Neural cell (in vitro differentiated cells): Measurements from ENCODE around the gene FOCAD. TPM values are rescaled to one million over a fixed set of nuclear protein-coding genes. Genes with fewer than 3 reads are reported as not detected.

Experiments used
- H2AFZ ChIP-seq: fragments of 200-600, 300-800 bp; sonication (generic), shearing (Covaris generic); 2 replicates; pipeline ENCODE4 v1.6.0; 2014; ENCODE audit warnings: low read depth, mild to moderate bottlenecking, antibody characterized with exemption, low read length, moderate library complexity
- H3F3A ChIP-seq: fragments of 200-600 bp; shearing (Covaris generic); 2 replicates; pipeline ENCODE4 v1.6.1; 2016; ENCODE audit warnings: mild to moderate bottlenecking, moderate library complexity, mixed read lengths, antibody characterized with exemption, low read length; ENCODE audit not compliant: insufficient read depth, poor library complexity, severe bottlenecking
- H3K27ac ChIP-seq: fragments of 200-600, 300-800 bp; sonication (generic), shearing (Covaris generic); 2 replicates; pipeline ENCODE4 v1.5.1; 2014; ENCODE audit warnings: mild to moderate bottlenecking, low read length, moderate library complexity
- H3K27me3 ChIP-seq: fragments of 300-800, 200-600 bp; sonication (generic), shearing (Covaris generic); 2 replicates; pipeline ENCODE4 v1.6.0; 2014; ENCODE audit warnings: mild to moderate bottlenecking, low read depth, low read length, moderate library complexity; ENCODE audit not compliant: insufficient read depth
- H3K36me3 ChIP-seq: fragments of 300-800, 200-600 bp; sonication (generic), shearing (Covaris generic); 2 replicates; pipeline ENCODE4 v1.5.1; 2014; ENCODE audit warnings: mild to moderate bottlenecking, antibody characterized with exemption, low read length, moderate library complexity; ENCODE audit not compliant: insufficient read depth
- H3K4me2 ChIP-seq: fragments of 300-800, 200-600 bp; sonication (generic), shearing (Covaris generic); 2 replicates; pipeline ENCODE4 v1.6.0; 2014; ENCODE audit warnings: mild to moderate bottlenecking, low read length
- H3K4me3 ChIP-seq: fragments of 300-800, 200-600 bp; sonication (generic), shearing (Covaris generic); 2 replicates; pipeline ENCODE4 v1.5.1; 2014; ENCODE audit warnings: mild to moderate bottlenecking, low read length, moderate library complexity
- H3K79me2 ChIP-seq: fragments of 200-600 bp; shearing (Covaris generic); replicated peaks from 2 replicates; pipeline ENCODE4 v1.6.0; 2014; ENCODE audit warnings: mild to moderate bottlenecking, low read length, moderate library complexity; ENCODE audit not compliant: insufficient read depth
- H3K9ac ChIP-seq: fragments of 300-800, 200-600 bp; sonication (generic), shearing (Covaris generic); 2 replicates; pipeline ENCODE4 v1.6.1; 2016; ENCODE audit warnings: mild to moderate bottlenecking, low read length, mixed read lengths
- H3K9me2 ChIP-seq: fragments of 200-600 bp; shearing (Covaris generic); 2 replicates; pipeline ENCODE4 v1.6.1; 2016; ENCODE audit warnings: mild to moderate bottlenecking, low read length, mixed read lengths; ENCODE audit not compliant: insufficient read depth
- H3K9me3 ChIP-seq: fragments of 200-600, 300-800 bp; sonication (generic), shearing (Covaris generic); 2 replicates; pipeline ENCODE4 v1.6.1; 2016; ENCODE audit warnings: mild to moderate bottlenecking, mixed run types, low read length, moderate library complexity, mixed read lengths
- H4K20me1 ChIP-seq: fragments of 200-600 bp; shearing (Covaris generic); 2 replicates; pipeline ENCODE4 v1.6.1; 2016; ENCODE audit warnings: mild to moderate bottlenecking, mixed run types; ENCODE audit not compliant: insufficient read depth
- EP300 ChIP-seq: fragments of 450-650 bp; conservative IDR thresholded peaks from 2 replicates; pipeline ENCODE4 v1.6.1; 2014; ENCODE audit warnings: antibody characterized with exemption, mild to moderate bottlenecking, moderate library complexity; ENCODE audit not compliant: poor library complexity, severe bottlenecking
- EZH2 ChIP-seq: fragments of 200-600, 300-800 bp; shearing (Covaris generic), sonication (generic); IDR thresholded peaks from 2 replicates; pipeline ENCODE4 v1.6.1; 2014; ENCODE audit warnings: antibody characterized with exemption, low read length, borderline replicate concordance, mild to moderate bottlenecking; ENCODE audit not compliant: insufficient read depth, poor library complexity, severe bottlenecking
- MXI1 ChIP-seq: fragments of 450-650 bp; conservative IDR thresholded peaks from 2 replicates; pipeline ENCODE4 v1.6.1; 2014; ENCODE audit warnings: antibody characterized with exemption, mild to moderate bottlenecking; ENCODE audit not compliant: poor library complexity, severe bottlenecking
- POLR2AphosphoS5 ChIP-seq: IDR thresholded peaks from 2 replicates; pipeline ENCODE4 v1.6.1; 2012
- RAD21 ChIP-seq: fragments of 450-650 bp; conservative IDR thresholded peaks from 2 replicates; pipeline ENCODE4 v1.6.1; 2014; ENCODE audit warnings: antibody characterized with exemption, mild to moderate bottlenecking, moderate library complexity
- SMC3 ChIP-seq: fragments of 450-650 bp; conservative IDR thresholded peaks from 2 replicates; pipeline ENCODE4 v1.6.1; 2014; ENCODE audit warnings: antibody characterized with exemption, mild to moderate bottlenecking, moderate library complexity; ENCODE audit not compliant: poor library complexity
- TAF1 ChIP-seq: IDR thresholded peaks from 2 replicates; pipeline ENCODE4 v1.6.1; 2012; ENCODE audit warnings: low read depth
- polyA plus RNA-seq: library from polyadenylated mRNA; depleted of rRNA; stranded (reverse); fragments of >200 nt; gene quantifications from 2 replicates; pipeline ENCODE4 v1.2.3, GENCODE V29; 2014
- TF ChIP-seq, protein P1 (sequence below): fragments of 450-650 bp; IDR thresholded peaks from 2 replicates; pipeline ENCODE4 v1.5.1; 2014; ENCODE audit warnings: antibody characterized with exemption, mild to moderate bottlenecking, moderate library complexity; ENCODE audit not compliant: poor library complexity, severe bottlenecking
- TF ChIP-seq, protein P2 (sequence below): IDR thresholded peaks from 2 replicates; pipeline ENCODE4 v1.6.1; 2012; ENCODE audit warnings: borderline replicate concordance

Gene FOCAD
- polyA plus RNA-seq, 1 donor from 2014 or later, result 23.5 TPM

DNA sequence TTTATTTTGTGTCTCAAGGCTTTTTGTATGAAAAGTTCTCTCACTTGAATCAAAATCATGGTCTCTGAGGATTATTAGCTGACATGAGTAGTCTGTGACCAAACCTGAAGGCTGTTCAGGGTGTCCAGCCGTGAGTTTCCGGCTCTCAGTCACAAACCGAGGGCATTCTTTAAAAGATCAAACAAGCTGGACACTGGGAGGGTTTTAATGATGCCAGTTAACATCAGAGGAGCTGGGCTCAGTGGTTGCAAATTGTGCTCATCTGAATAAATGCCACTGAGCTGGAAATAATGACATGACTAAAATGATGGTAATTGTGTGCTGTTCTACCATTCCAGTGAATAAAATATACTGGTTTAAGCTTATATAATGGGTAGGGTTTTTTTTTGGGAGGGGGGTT is 153.1 kb downstream of the FOCAD start:
- peaks cover 4% of the 10 kb centered on the region for H3K9me3 ChIP-seq
- H3K36me3 ChIP-seq, result no peaks in the 10 kb centered on the region
- no peak overlapping the region for H3K4me3 ChIP-seq
- H4K20me1 ChIP-seq, result no peaks in the 10 kb centered on the region
- no peak overlapping the region for H2AFZ ChIP-seq
- no peak overlapping the region for H3K4me2 ChIP-seq
- TF ChIP-seq SMC3, result no peak
- no peak for TF ChIP-seq POLR2AphosphoS5
- TF ChIP-seq, protein P1, sequence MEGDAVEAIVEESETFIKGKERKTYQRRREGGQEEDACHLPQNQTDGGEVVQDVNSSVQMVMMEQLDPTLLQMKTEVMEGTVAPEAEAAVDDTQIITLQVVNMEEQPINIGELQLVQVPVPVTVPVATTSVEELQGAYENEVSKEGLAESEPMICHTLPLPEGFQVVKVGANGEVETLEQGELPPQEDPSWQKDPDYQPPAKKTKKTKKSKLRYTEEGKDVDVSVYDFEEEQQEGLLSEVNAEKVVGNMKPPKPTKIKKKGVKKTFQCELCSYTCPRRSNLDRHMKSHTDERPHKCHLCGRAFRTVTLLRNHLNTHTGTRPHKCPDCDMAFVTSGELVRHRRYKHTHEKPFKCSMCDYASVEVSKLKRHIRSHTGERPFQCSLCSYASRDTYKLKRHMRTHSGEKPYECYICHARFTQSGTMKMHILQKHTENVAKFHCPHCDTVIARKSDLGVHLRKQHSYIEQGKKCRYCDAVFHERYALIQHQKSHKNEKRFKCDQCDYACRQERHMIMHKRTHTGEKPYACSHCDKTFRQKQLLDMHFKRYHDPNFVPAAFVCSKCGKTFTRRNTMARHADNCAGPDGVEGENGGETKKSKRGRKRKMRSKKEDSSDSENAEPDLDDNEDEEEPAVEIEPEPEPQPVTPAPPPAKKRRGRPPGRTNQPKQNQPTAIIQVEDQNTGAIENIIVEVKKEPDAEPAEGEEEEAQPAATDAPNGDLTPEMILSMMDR, result no peak
- TF ChIP-seq EP300, result no peak
- no peak for TF ChIP-seq RAD21
- TF ChIP-seq, protein P2, sequence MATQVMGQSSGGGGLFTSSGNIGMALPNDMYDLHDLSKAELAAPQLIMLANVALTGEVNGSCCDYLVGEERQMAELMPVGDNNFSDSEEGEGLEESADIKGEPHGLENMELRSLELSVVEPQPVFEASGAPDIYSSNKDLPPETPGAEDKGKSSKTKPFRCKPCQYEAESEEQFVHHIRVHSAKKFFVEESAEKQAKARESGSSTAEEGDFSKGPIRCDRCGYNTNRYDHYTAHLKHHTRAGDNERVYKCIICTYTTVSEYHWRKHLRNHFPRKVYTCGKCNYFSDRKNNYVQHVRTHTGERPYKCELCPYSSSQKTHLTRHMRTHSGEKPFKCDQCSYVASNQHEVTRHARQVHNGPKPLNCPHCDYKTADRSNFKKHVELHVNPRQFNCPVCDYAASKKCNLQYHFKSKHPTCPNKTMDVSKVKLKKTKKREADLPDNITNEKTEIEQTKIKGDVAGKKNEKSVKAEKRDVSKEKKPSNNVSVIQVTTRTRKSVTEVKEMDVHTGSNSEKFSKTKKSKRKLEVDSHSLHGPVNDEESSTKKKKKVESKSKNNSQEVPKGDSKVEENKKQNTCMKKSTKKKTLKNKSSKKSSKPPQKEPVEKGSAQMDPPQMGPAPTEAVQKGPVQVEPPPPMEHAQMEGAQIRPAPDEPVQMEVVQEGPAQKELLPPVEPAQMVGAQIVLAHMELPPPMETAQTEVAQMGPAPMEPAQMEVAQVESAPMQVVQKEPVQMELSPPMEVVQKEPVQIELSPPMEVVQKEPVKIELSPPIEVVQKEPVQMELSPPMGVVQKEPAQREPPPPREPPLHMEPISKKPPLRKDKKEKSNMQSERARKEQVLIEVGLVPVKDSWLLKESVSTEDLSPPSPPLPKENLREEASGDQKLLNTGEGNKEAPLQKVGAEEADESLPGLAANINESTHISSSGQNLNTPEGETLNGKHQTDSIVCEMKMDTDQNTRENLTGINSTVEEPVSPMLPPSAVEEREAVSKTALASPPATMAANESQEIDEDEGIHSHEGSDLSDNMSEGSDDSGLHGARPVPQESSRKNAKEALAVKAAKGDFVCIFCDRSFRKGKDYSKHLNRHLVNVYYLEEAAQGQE, result no peak
- TF ChIP-seq TAF1, result no peak
- TF ChIP-seq MXI1, result no peak
- TF ChIP-seq EZH2, result no peak
- H3K9me2 ChIP-seq, result no peaks in the 10 kb centered on the region
- no peaks in the 10 kb centered on the region for H3K79me2 ChIP-seq
- H3K27ac ChIP-seq, result no peak overlapping the region
- no peak overlapping the region for H3K9ac ChIP-seq
- H3K27me3 ChIP-seq, result no peaks in the 10 kb centered on the region
- no peaks in the 10 kb centered on the region for H3F3A ChIP-seq

DNA sequence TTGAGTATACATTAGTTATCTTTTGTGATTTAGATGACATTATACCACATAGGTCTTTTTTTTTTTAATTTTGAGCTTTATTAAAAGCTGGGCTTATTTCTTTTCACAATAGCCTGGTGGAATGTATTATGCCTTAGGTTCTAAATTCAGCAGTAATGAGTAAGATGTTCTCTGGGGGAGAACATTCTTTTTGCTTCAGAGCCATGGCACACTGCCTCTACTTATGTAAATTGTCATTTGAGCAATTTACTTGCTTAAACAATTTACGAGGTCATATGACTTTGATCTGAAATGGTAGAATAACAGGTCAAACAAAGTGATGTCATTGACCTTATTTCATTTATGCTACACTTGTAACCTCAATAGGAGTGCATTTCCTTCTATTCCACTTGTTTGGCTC is 154.2 kb downstream of the FOCAD start:
- no peak overlapping the region for H3K9ac ChIP-seq
- H3K36me3 ChIP-seq, result no peaks in the 10 kb centered on the region

More for the DNA sequence above, 154.2 kb downstream of the FOCAD start:
- Histone ChIP-seq H3K9me2 (no peaks in the 10 kb centered on the region), H3K79me2 (peaks cover 3% of the 10 kb centered on the region), H3K4me2 (no peak overlapping the region), H3K4me3 (no peak overlapping the region), H3F3A (no peaks in the 10 kb centered on the region), H3K27ac (no peak overlapping the region), H2AFZ (no peak overlapping the region), H3K27me3 (no peaks in the 10 kb centered on the region), H4K20me1 (no peaks in the 10 kb centered on the region), H3K9me3 (peaks cover 4% of the 10 kb centered on the region)
- TF ChIP-seq EZH2 (no peak), EP300 (no peak), MXI1 (no peak), TAF1 (no peak), SMC3 (no peak), RAD21 (no peak), POLR2AphosphoS5 (no peak)
- TF ChIP-seq, protein P2, result no peak
- TF ChIP-seq, protein P1, result no peak
